HepG2 (cell line): ENCODE data around the gene ZNF813. TPM values are rescaled to one million over a fixed set of nuclear protein-coding genes. Genes with fewer than 3 reads are reported as not detected.
A peak's percentile ranks its signal among the peaks of the same experiment; 100 is the strongest.

ENCODE experiments used
- ARID5B ChIP-seq: IDR thresholded peaks from 2 replicates; pipeline ENCODE4 v1.4.0; 2020; ENCODE audit warnings: mild to moderate bottlenecking, missing genetic modification reagents
- ARNTL ChIP-seq: sonication (generic); formaldehyde crosslinking; IDR thresholded peaks from 2 replicates; pipeline ENCODE4 v1.4.0; 2020; ENCODE audit warnings: mild to moderate bottlenecking, missing genetic modification reagents
- CSRNP1 ChIP-seq: sonication (generic); formaldehyde crosslinking; IDR thresholded peaks from 2 replicates; pipeline ENCODE4 v1.8.1; 2023; ENCODE audit warnings: mild to moderate bottlenecking, missing genetic modification reagents
- FOXA3 ChIP-seq: IDR thresholded peaks from 2 replicates; pipeline ENCODE4 v1.6.1; 2016; ENCODE audit warnings: missing genetic modification reagents, missing compliant biosample characterization
- FOXJ3 ChIP-seq: sonication (generic); formaldehyde crosslinking; IDR thresholded peaks from 2 replicates; pipeline ENCODE4 v1.4.0; 2020; ENCODE audit warnings: missing genetic modification reagents, mild to moderate bottlenecking, borderline replicate concordance
- FOXO1 ChIP-seq: sonication (generic); formaldehyde crosslinking; IDR thresholded peaks from 2 replicates; pipeline ENCODE4 v1.4.0; 2020; ENCODE audit warnings: missing genetic modification reagents
- GATAD1 ChIP-seq: IDR thresholded peaks from 2 replicates; pipeline ENCODE4 v1.6.1; 2016; ENCODE audit warnings: missing genetic modification reagents, missing compliant biosample characterization
- GFI1 ChIP-seq: sonication (generic); formaldehyde crosslinking; IDR thresholded peaks from 2 replicates; pipeline ENCODE4 v1.5.0; 2020; ENCODE audit warnings: missing genetic modification reagents, mild to moderate bottlenecking, borderline replicate concordance
- HMG20A ChIP-seq: IDR thresholded peaks from 2 replicates; pipeline ENCODE4 v1.6.1; 2016; ENCODE audit warnings: borderline replicate concordance
- HNF4G ChIP-seq, 2 experiments: sonication (generic) in 1 of 2; formaldehyde crosslinking in 1 of 2; IDR thresholded peaks; 2 replicates each; pipeline versions ENCODE4 v1.4.0 to v1.6.1; 2011 to 2020; ENCODE audit warnings: borderline replicate concordance in 2 of 2, low read depth in 2 of 2, mild to moderate bottlenecking in 2 of 2, low read length in 1 of 2, missing genetic modification reagents in 1 of 2, moderate library complexity in 1 of 2
- ISL2 ChIP-seq: sonication (generic); formaldehyde crosslinking; IDR thresholded peaks from 2 replicates; pipeline ENCODE4 v1.5.0; 2020; ENCODE audit warnings: missing genetic modification reagents
- KDM6A ChIP-seq: IDR thresholded peaks from 2 replicates; pipeline ENCODE4 v1.6.1; 2016; ENCODE audit warnings: low read depth
- MBD4 ChIP-seq: IDR thresholded peaks from 2 replicates; pipeline ENCODE4 v1.6.1; 2012; ENCODE audit warnings: low read length, inconsistent platforms, borderline replicate concordance
- MED8 ChIP-seq: sonication (generic); formaldehyde crosslinking; IDR thresholded peaks from 2 replicates; pipeline ENCODE4 v1.8.1; 2023; ENCODE audit warnings: mild to moderate bottlenecking, missing genetic modification reagents; ENCODE audit not compliant: insufficient replicate concordance
- MEIS1 ChIP-seq: sonication (generic); formaldehyde crosslinking; IDR thresholded peaks from 2 replicates; pipeline ENCODE4 v1.9.0; 2021; ENCODE audit warnings: mild to moderate bottlenecking, missing genetic modification reagents, moderate library complexity, borderline replicate concordance
- NR2F2 ChIP-seq: IDR thresholded peaks from 2 replicates; pipeline ENCODE4 v1.6.1; 2012; ENCODE audit warnings: low read depth, inconsistent platforms, borderline replicate concordance
- POLR2A ChIP-seq, 2 experiments: IDR thresholded peaks; 2 replicates each; pipeline ENCODE4 v1.6.1; 2011; ENCODE audit warnings: low read depth in 2 of 2, low read length in 2 of 2, mild to moderate bottlenecking in 1 of 2, moderate library complexity in 1 of 2; ENCODE audit not compliant: insufficient read depth in 1 of 2
- PPARG ChIP-seq: conservative IDR thresholded peaks from 2 replicates; pipeline ENCODE4 v1.6.1; 2016; ENCODE audit warnings: missing biosample characterization, missing genetic modification reagents
- RCOR2 ChIP-seq: IDR thresholded peaks from 2 replicates; pipeline ENCODE4 v1.6.1; 2016; ENCODE audit warnings: missing biosample characterization, missing genetic modification reagents
- RXRB ChIP-seq: IDR thresholded peaks from 2 replicates; pipeline ENCODE4 v1.6.1; 2016; ENCODE audit warnings: borderline replicate concordance, missing genetic modification reagents, missing compliant biosample characterization
- TCF12 ChIP-seq, 2 experiments: fragments of 450-650 bp in 1 of 2; sonication (generic) in 1 of 2; formaldehyde crosslinking in 1 of 2; IDR thresholded peaks; 2 replicates each; pipeline versions ENCODE4 v1.6.1 to v1.8.0; 2017 to 2022; ENCODE audit warnings: antibody characterized with exemption in 1 of 2, mild to moderate bottlenecking in 1 of 2, missing genetic modification reagents in 1 of 2, moderate library complexity in 1 of 2
- TCF7L2 ChIP-seq: IDR thresholded peaks from 2 replicates; pipeline ENCODE4 v1.6.1; 2011; ENCODE audit warnings: mild to moderate bottlenecking, low read depth, low read length, moderate library complexity
- ZNF292 ChIP-seq: sonication (generic); formaldehyde crosslinking; IDR thresholded peaks from 2 replicates; pipeline ENCODE4 v1.8.1; 2022; ENCODE audit warnings: mild to moderate bottlenecking, low read depth, missing genetic modification reagents, borderline replicate concordance
- ZNF317 ChIP-seq: sonication (generic); formaldehyde crosslinking; IDR thresholded peaks from 2 replicates; pipeline ENCODE4 v1.5.0; 2020; ENCODE audit warnings: mild to moderate bottlenecking, missing genetic modification reagents
- ZNF580 ChIP-seq: IDR thresholded peaks from 2 replicates; pipeline ENCODE4 v1.6.1; 2016; ENCODE audit warnings: low read depth, borderline replicate concordance
- polyA plus RNA-seq, 8 experiments: library from polyadenylated mRNA; depleted of rRNA in 3 of 8; stranded (reverse) in 7 of 8; unstranded in 1 of 8; fragments of >200 nt; fragmentation: Illumina TruSeq in 4 of 8; extraction: Trizol in 4 of 8; gene quantifications; 2 replicates each; pipeline versions ENCODE4 v1.2.1 to v1.2.3, GENCODE V29; 2011 to 2016; ENCODE audit warnings: low read depth in 4 of 8, missing spikeins in 1 of 8, mixed read lengths in 1 of 8; ENCODE audit not compliant: insufficient read depth in 1 of 8
- total RNA-seq, 5 experiments: library from RNA; depleted of rRNA; stranded (reverse); fragments of >200 nt; fragmentation: Illumina TruSeq; extraction: Trizol; gene quantifications; 2 replicates each; pipeline ENCODE4 v1.2.3, GENCODE V29; 2016; ENCODE audit warnings: low read depth in 1 of 5

The ZNF813 gene
- total and polyA plus RNA-seq, 2 of the 13 experiments (the other 11 are each of a cell fraction or from before 2014, with no cell fraction given): 2.1 to 8.9 TPM

GRCh38 chr19:53531457-53531856, 63.9 kb downstream of the ZNF813 start (continued):
- TF ChIP-seq PPARG (peak; percentile 79), FOXA3 (CRISPR knock-in tag) (peak; percentile 72), ZNF580 (no peak), HMG20A (CRISPR knock-in tag) (peak; percentile 52; the same call in 1 of the 2 replicates), MED8 (peak; percentile 35), ARID5B (CRISPR knock-in tag) (peak; percentile 65; the same call in 1 of the 2 replicates), ARNTL (CRISPR knock-in tag) (0 out of 2 replicates have a peak, but pooled peaks have one; percentile 51), CSRNP1 (CRISPR knock-in tag) (no peak), HNF4G (IDR thresholded peaks at IDR 0.05; ENCODE audit: borderline replicate concordance, low read depth, low read length) (peak; percentile 23; the same call in 1 of the 2 replicates), HNF4G (CRISPR knock-in tag; IDR thresholded peaks at IDR 0.05; ENCODE audit: borderline replicate concordance, low read depth) (no peak), TCF7L2 (0 out of 2 replicates have a peak, but pooled peaks have one; percentile 36), GFI1 (CRISPR knock-in tag) (0 out of 2 replicates have a peak, but pooled peaks have one; percentile 28), MBD4 (peak; percentile 91; the same call in 1 of the 2 replicates), ZNF317 (CRISPR knock-in tag) (no peak), FOXJ3 (CRISPR knock-in tag) (peak; percentile 62; the same call in 1 of the 2 replicates), POLR2A (IDR thresholded peaks at IDR 0.05; ENCODE audit: insufficient read depth in 1 of 2, low read depth in 2 of 2, low read length in 2 of 2) (0 out of 4 replicates have a peak, but pooled peaks of 1 of the 2 experiments have one; percentile 29), NR2F2 (peak; percentile 57; the same call in 1 of the 2 replicates), RCOR2 (CRISPR knock-in tag) (peak; percentile 68), TCF12 (IDR thresholded peaks at IDR 0.05) (no peak), TCF12 (CRISPR knock-in tag; IDR thresholded peaks at IDR 0.05) (peak; percentile 64; the same call in 1 of the 2 replicates), FOXO1 (CRISPR knock-in tag) (peak; percentile 33; the same call in 1 of the 2 replicates), MEIS1 (peak; percentile 74; the same call in 1 of the 2 replicates), ISL2 (peak; percentile 90), GATAD1 (no peak), ZNF292 (CRISPR knock-in tag) (peak; percentile 21; the same call in 1 of the 2 replicates), RXRB (CRISPR knock-in tag) (peak; percentile 76), KDM6A (CRISPR knock-in tag) (peak; percentile 38; the same call in 1 of the 2 replicates)
